Activated CD4-positive, alpha-beta T cell treated with anti-CD3 and anti-CD28 coated beads for 48 hours (primary cell): ENCODE data around the gene TCEAL8.
"Not testable (repeated sequence)": the region's sequence is repeated elsewhere in the genome, so short reads cannot be mapped to it uniquely, and the experiment has no call there.

Experiments
- DNase-seq: peaks from one replicate; pipeline ENCODE4 v3.0.0-alpha.2; 2020

The TCEAL8 gene

DNA sequence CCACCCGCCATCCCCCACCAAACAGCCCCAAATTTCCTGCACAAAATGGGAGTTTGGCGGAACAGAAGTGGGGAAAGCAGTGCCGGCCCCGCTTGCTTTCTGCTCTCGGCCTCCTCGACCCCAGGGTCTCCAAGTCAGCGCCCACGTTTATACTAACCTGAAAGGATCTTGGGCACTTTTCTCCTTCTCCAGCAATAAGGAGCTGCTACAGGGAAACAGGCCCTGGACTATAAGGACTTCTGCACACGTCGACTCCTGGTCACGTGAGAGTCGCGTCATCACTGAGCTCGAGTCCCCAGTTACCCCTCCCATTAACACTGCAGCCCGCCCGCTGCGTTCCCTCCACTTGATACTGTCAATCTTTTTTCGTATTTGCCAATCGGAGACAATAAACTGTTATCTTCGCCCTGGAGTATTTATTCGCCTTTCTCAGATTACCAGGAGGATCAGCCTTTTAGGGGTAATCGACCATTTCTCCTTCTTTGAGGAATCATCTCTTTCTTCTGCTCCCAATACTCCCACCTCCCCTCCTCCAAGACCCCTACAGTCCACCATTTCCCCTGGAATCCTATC lies at the start of gene TCEAL8:
Gene TCEAL8 (minus strand): TSS at position 235 of the 573 bp plus-strand sequence. CDS start 1,176 bp downstream, outside the sequence.
- peak; percentile 73 for DNase-seq

DNA sequence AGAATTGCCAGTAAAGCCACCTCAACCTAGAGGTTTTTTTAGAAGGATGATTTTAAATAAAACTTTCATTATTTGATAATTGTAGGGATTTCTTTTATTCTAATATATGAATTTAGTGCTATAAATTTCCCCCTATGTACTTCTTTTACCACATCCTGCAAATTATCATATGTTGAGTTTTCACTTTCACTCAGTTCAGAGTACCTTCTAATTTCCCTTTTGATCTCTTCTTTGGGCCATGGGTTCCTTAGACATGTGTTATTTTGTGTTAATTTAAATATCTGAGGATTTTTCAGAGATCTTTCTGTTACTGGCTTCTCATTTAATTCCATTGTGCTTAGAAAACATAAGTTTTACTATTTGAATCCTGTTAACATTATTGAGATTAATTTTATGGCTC lies 49.8 kb upstream of the TCEAL8 start:
- DNase-seq = no peak

DNA sequence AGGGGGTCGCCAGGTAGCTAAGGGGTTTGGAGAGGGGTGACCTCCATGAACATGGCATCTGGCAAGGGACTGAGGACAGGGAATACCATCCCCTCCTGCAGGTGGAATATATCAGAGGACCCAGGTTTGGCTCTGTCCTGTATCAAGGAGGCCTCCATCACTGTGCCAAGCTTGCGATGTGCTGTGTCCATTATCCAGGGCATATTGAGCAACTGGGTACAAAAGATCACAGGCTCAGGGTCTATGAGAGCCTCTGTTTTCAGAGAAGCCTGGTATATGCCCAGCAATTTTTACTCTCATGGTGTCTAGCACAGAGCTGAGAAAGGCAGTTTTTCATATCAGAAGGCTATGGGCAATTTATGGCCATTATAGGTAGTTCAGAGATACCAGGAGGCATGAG lies 38.2 kb upstream of the TCEAL8 start:
- no peak for DNase-seq

DNA sequence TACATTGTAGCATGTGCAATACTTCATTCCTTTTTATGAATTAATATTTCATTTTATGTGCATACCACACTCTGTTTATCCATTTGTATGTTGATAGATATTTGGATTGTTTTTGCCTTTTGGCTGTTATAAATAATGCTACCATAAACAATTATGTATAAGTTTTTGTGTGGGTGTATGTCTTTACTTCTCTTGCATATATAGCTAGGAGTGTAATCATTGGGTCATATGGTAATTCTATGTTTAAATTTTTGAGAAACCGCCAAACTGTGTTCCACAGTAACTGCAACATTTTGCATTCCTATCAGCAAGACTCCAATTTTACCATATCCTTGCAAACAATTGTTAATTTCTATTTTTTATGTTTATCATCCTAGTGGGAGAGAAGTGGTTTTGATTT lies 24.7 kb upstream of the TCEAL8 start:
- no peak for DNase-seq

- no peak for DNase-seq
Measured at GRCh38 chrX:103276581-103277002, 21.6 kb upstream of the TCEAL8 start, which contains the start of gene TCEAL5. Gene TCEAL5 (minus strand): TSS chrX:103276750. CDS start chrX:103274563, 2,187 bp downstream.

DNA sequence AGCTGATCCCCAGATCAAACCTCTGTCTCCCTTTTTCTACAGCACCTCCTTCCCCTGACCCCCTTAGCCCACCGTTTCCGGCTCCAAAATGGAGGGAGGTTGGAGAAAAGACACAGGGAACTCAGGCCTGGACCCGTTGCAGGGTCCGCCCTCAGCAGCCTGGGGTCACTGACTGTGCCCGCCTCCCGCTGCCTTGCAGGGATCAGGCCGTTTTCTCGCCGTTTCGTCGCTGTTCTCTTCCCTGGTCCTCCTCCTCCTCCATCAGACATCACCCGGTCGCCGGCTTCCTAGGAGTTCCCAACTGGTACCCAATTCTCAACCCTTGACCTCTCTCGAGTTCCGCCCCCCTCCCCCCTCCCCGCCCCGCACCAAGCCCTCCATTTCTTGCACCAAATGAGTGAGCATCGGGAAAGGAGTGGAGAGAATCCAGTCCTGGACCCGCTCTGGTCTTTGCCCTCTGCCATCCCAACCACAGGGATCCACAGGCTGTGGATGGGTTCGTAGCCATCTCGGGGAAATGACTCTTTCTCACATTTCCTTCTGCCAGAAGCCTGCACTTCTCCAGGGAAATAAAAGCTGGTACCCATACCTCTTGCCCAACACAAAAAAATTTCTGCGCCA lies 21.1 kb upstream of the TCEAL8 start:
- DNase-seq = no peak

DNA sequence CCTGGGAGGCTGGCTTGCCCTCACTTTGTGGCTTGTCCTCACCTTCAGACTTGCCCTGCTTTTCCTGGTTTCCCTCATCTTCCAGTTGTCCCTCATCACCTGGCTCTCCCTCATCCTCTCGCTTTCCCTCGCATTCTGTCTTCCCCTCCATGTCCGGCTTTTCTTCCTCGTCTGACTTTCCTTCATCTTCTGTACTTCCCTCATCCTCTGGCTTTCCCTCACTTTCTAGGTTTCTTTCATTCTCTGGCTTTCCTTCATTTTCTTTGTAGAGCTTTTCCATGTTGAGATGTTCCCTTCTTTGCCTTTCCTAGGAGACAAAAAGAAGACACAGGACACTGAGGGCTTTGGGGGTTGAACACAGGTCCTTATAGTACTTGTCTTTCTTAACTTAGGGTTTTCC lies 19.3 kb upstream of the TCEAL8 start:
- no peak for DNase-seq

DNA sequence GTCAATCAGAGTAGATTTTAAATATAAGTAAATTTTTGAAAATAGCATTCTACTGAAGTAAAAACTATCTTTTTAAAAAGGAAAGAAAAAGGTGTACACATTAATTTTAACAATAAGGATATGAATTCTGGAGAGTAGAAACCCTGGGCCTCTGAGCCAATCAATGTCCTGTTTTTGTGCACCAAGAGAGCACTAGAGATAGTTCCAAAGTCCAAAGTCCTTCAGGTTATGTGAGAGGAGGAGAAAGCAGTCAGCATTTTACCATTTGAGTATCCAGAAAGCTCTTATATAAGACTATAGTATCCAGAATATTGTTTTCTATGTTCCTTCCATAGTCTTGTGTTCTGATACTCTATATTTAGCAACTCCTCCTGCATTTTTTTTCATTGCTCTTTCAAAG lies 3.3 kb upstream of the TCEAL8 start:
- DNase-seq = no peak

DNA sequence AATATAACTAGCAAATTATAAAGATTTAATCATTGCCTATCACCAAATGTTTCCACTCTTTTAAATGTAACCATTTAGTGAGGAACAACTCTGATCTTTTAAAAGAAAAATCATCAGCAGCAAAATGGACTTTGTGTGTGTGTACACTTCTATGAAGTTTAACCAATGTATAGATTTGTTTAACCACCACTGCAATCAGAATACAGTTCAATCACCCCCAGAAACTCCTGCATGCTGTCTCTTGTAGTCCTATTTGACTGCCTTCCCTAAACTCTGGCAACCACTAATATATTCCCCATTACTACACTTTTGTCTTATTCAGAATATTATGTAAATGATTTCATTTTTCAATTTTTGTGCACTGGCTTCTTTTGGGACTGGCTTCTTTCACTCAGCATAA lies 1.7 kb upstream of the TCEAL8 start:
- DNase-seq = no peak

- peak; percentile 51 for DNase-seq
Measured at GRCh38 chrX:103254171-103254824, 657 bp downstream of the TCEAL8 start.

DNA sequence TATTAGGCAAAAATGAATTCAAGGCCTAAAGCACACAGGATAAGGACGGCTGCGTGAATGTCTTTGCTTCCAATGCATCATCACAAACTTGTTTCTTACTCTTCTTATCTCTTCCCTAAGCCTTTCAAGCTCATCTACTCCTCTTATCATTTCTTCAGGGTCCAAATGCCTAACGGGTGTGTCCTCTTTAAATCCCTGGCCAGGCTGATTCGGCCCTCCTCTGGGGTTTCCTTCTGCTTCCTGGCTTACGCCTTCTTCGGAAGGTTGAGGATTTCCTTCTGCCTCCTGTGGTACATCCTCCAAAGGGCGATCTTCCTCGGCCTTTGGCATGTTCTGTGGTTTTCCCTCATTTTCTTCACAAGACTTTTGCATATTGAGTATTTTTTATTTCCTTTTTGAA lies 1.3 kb downstream of the TCEAL8 start:
- DNase-seq = no peak

DNA sequence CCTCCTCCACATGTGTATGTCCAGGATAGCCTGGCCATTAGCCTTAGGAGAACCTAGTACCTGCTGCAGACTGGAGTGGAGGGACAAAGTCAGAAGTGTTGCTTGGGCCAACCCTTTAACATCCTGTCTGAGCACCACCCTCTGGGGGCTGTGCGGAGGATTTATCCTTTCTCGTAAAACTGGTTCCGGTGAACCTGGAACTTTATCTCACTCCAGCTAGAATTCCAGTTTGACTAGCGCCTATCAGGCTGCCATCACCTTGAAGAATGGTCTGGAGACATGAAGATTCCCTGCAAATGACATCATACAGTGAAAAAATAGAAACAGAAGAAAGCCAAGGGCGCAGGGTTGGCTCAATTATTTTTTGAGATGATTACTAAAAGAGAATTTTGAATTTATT lies 4.0 kb downstream of the TCEAL8 start:
- DNase-seq = no peak

- no peak for DNase-seq
Measured at GRCh38 chrX:103249805-103250204, 5.2 kb downstream of the TCEAL8 start.

GRCh38 chrX:103248553-103248952 lies 6.4 kb downstream of the TCEAL8 start:
- no peak for DNase-seq

DNA sequence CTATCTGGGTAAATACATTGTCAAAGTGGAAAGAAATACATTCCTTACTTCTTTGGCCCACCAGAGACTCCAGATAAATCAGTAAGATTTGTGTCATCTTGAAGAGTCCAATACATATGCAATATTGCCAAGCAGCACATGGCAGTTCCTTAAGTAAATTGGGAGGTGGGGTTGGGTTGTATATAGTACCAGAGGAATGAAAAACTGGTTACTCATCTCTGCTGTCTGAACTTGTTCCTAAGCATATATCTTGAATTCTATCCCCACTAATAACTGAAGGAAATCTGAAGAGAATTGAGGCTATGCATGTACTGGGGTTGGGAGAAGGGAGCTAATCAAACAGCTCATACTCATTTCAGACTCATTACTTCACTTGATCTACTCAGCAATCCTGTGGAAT lies 14.8 kb downstream of the TCEAL8 start:
- no peak for DNase-seq

DNA sequence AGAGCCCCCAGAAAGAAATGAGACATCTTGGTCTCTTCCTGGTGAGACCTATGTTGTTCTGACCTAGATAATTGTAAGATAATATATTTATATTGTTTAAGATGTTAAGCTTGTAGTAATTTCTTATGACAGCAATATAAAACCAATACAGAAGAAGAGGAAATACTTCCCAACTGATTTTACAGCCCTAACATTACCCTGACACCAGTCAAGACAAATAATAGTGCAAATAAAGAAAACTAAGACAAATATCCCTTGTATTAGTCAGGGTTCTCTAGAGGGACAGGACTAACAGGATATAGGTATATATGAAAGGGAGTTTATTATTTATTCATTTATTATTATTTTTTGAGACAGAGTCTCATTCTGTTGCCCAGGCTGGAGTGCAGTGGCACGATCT lies 18.7 kb downstream of the TCEAL8 start:
- no peak for DNase-seq

DNA sequence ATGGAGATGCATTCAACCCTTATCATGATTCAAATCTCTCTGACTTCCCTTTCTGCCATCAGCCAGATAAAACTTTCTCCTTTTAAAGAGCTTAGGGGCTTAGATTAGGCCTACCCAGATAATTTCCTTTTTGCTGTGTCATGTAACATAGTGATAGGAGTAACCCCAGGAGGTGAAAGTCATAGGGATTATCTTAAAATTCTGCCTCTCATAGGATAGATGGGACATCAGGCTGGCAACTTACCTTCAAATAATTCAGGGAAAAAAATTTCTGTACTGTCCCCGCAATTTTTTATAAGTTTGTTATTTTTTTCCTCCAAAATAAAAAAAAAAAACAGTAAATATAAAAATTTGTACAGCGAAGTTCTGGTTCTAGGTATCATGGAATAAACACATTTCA lies 19.3 kb downstream of the TCEAL8 start:
- DNase-seq = not testable (repeated sequence)

- DNase-seq = no peak
Measured at GRCh38 chrX:103234869-103235268, 20.1 kb downstream of the TCEAL8 start.

GRCh38 chrX:103233263-103233662 lies 21.7 kb downstream of the TCEAL8 start:
- no peak for DNase-seq

DNA sequence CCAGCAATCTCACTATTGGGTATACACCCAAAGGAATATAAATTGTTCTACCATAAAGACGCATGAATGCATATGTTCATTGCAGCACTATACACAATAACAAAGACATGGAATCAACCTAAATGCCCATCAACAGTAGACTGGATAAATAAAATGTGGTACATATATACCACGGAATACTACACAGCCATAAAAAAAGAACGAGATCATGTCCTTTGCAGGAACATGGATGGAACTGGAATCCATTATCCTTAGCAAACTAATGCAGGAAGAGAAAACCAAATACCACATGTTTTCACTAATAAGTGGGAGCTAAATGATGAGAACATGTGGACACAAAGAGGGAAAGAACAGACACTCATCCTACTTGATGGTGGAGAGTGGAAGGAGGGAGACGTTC lies 29.0 kb downstream of the TCEAL8 start:
- DNase-seq = not testable (repeated sequence)

DNA sequence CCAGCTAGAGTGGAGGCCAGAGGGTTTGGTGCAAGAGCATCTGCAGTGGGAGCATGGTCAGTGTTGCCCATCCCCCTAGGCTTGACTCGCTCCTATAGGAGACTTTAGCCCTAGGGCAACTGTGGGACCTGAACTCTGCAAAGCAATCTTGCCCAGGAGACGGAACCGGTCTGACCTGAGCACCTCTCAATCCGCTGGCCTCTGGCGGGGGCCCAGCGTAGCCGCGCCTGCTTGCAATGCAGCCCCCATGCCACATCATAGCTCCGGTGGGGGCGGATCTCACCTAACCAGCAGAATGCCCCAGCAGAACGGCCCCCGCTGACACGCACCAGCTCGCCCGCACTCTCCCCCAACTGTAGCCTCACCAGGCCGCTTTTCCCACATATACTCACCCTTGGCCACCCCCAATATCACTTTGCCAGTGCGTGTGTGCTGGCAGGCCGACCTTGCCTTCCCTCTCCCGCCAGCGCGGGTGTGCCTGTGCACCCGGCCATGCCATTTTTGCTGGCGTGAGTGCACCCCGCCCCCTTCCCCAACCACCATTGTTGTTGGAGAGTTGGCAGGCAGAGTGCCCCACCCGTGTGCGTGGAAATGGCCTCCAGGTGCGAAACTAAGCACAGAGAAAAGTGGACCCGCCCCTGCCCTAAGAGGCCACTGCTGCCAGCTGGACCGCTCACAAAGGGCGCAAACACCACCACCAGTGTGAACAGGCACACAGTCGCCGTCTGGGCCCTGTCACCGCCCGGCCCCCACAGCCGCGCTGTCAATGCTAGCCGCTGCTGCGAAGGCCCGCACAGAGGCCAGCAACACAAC lies 34.2 kb downstream of the TCEAL8 start:
- no peak for DNase-seq

DNA sequence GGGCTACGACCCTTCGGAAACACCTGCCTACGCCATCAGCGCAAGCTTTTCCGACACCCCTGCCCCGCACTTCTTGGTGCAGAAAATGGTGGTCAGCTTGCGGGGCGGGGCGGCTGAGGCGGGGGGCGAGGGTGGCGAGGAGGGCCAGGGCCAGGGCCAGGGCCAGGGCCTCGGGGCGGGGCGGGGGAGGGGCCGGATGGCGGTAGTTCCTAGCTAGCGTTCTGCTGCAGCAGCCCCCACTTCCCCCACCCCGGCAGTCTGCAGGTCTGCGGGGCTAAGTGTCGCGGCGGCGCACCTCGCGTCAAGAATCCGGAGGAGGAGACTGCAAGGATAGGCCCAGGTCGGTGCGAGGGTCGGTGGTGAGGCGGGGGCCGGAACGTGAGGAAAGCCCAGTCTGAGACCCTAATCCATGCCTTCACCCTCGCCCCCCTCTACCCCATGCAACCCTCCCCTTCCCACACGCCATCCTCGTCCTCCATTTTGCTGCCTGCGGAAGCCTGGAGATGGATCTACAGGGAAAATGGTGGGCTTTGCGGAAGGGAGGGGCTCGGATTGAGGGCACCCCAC lies 39.4 kb downstream of the TCEAL8 start:
- peak; percentile 35 for DNase-seq

GRCh38 chrX:103214870-103215424 lies 40.0 kb downstream of the TCEAL8 start, which contains the start of gene BEX4:
Gene BEX4 (plus strand): TSS chrX:103215108. CDS start chrX:103216154, 1,046 bp downstream.
- DNase-seq = peak; percentile 87
